HG02759 (cell line): ENCODE measurements around the gene PIGO.

Source experiments
- ATAC-seq: cut with Tn5 transposase; IDR thresholded peaks from one replicate; pipeline ENCODE4 v1.9.1; 2021; ENCODE audit warnings: mild to moderate bottlenecking, moderate library complexity; ENCODE audit not compliant: unreplicated experiment

The PIGO gene

GRCh38 chr9:35072461-35073278 is 23.7 kb downstream of the PIGO start, which contains the start of gene VCP:
Gene VCP (minus strand): TSS chr9:35072625. CDS start chr9:35072353, 272 bp downstream.
- peak; percentile 87 for ATAC-seq

GRCh38 chr9:35071814-35072460 is 24.5 kb downstream of the PIGO start:
- ATAC-seq: peak; percentile 62

- no peak for ATAC-seq
Observed at GRCh38 chr9:35070823-35071813, 25.3 kb downstream of the PIGO start.

GRCh38 chr9:35069020-35069419 is 27.4 kb downstream of the PIGO start:
- no peak for ATAC-seq

GRCh38 chr9:35067056-35067455 is 29.3 kb downstream of the PIGO start:
- ATAC-seq: no peak

- no peak for ATAC-seq
Observed at GRCh38 chr9:35060548-35061207, 35.7 kb downstream of the PIGO start.

GRCh38 chr9:35059438-35059837 is 37.0 kb downstream of the PIGO start:
- ATAC-seq: no peak

- ATAC-seq: no peak
Observed at GRCh38 chr9:35057271-35057620, 39.1 kb downstream of the PIGO start.

- ATAC-seq: no peak
Observed at GRCh38 chr9:35056571-35057270, 39.7 kb downstream of the PIGO start.

- no peak for ATAC-seq
Observed at GRCh38 chr9:35054871-35055644, 41.3 kb downstream of the PIGO start.

GRCh38 chr9:35054185-35054835 is 42.1 kb downstream of the PIGO start:
- no peak for ATAC-seq

- no peak for ATAC-seq
Observed at GRCh38 chr9:35051069-35051967, 45.1 kb downstream of the PIGO start.

GRCh38 chr9:35048511-35048910 is 47.9 kb downstream of the PIGO start:
- no peak for ATAC-seq

- no peak for ATAC-seq
Observed at GRCh38 chr9:35044071-35044470, 52.3 kb downstream of the PIGO start.

- ATAC-seq: no peak
Observed at GRCh38 chr9:35042891-35043545, 53.4 kb downstream of the PIGO start.

GRCh38 chr9:35042081-35042604 is 54.2 kb downstream of the PIGO start:
- no peak for ATAC-seq
